Fibroblast of lung (primary cell): ENCODE data around the gene DNAJC7. TPM values are rescaled to one million over a fixed set of nuclear protein-coding genes. Genes with fewer than 3 reads are reported as not detected.
A peak's percentile ranks its signal among the peaks of the same experiment; 100 is the strongest.

Experiments used
- DNase-seq, 2 donors: peaks; one replicate each; pipeline versions ENCODE4 v3.0.0 to v3.0.0-alpha.2; 2010; ENCODE audit warnings: low read depth in 2 of 2
- H2AFZ ChIP-seq: 2 replicates; pipeline ENCODE4 v1.5.1; 2012; ENCODE audit warnings: low read length, control low read depth, inconsistent platforms
- H3K27ac ChIP-seq: 2 replicates; pipeline ENCODE4 v1.5.1; 2011; ENCODE audit warnings: low read length, control low read depth; ENCODE audit not compliant: insufficient read depth
- H3K27me3 ChIP-seq: 2 replicates; pipeline ENCODE4 v1.5.1; 2011; ENCODE audit warnings: mild to moderate bottlenecking, low read length; ENCODE audit not compliant: control insufficient read depth, insufficient read depth
- H3K36me3 ChIP-seq: 2 replicates; pipeline ENCODE4 v1.5.1; 2011; ENCODE audit warnings: low read length; ENCODE audit not compliant: control insufficient read depth, insufficient read depth
- H3K4me1 ChIP-seq: 2 replicates; pipeline ENCODE4 v1.5.1; 2011; ENCODE audit warnings: low read length; ENCODE audit not compliant: control insufficient read depth, insufficient read depth; ENCODE audit errors: extremely low read depth
- H3K4me2 ChIP-seq: 2 replicates; pipeline ENCODE4 v1.5.1; 2011; ENCODE audit warnings: low read length, control low read depth; ENCODE audit not compliant: insufficient read depth; ENCODE audit errors: extremely low read depth
- H3K4me3 ChIP-seq, 4 experiments: fragments of 200-600 bp in 1 of 4; sonication (generic) in 1 of 4; replicated peaks in 1 of 4; 2 replicates each; pipeline ENCODE4 v1.5.1; 2011 to 2016; ENCODE audit warnings: low read length in 4 of 4, low read depth in 3 of 4, mild to moderate bottlenecking in 3 of 4, control low read depth in 2 of 4, inconsistent platforms in 1 of 4, mixed read lengths in 1 of 4; ENCODE audit not compliant: insufficient read depth in 1 of 4; ENCODE audit errors: control extremely low read depth in 1 of 4
- H3K79me2 ChIP-seq: 2 replicates; pipeline ENCODE4 v1.5.1; 2012; ENCODE audit warnings: mild to moderate bottlenecking, low read length, inconsistent platforms; ENCODE audit not compliant: control insufficient read depth, insufficient read depth
- H3K9ac ChIP-seq: 2 replicates; pipeline ENCODE4 v1.5.1; 2011; ENCODE audit warnings: mild to moderate bottlenecking, low read length, control low read depth; ENCODE audit not compliant: insufficient read depth
- H3K9me3 ChIP-seq: 2 replicates; pipeline ENCODE4 v1.5.1; 2012; ENCODE audit warnings: low read depth, low read length; ENCODE audit not compliant: control insufficient read depth, insufficient read depth
- H4K20me1 ChIP-seq: 2 replicates; pipeline ENCODE4 v1.5.1; 2011; ENCODE audit warnings: low read length; ENCODE audit not compliant: control insufficient read depth, insufficient read depth; ENCODE audit errors: extremely low read depth
- CTCF ChIP-seq, 2 donors: IDR thresholded peaks in 1 of 2; conservative IDR thresholded peaks in 1 of 2; 1 replicate in 1 of 2; 2 replicates in 1 of 2; pipeline ENCODE4 v1.5.1; 2011 to 2012; ENCODE audit warnings: low read length in 2 of 2, control low read depth in 1 of 2, inconsistent platforms in 1 of 2, low read depth in 1 of 2, mild to moderate bottlenecking in 1 of 2
- EZH2 ChIP-seq: IDR thresholded peaks from 2 replicates; pipeline ENCODE4 v1.5.1; 2012; ENCODE audit warnings: low read length, control low read depth, mild to moderate bottlenecking; ENCODE audit errors: missing control alignments
- polyA plus RNA-seq, 2 donors: library from polyadenylated mRNA; depleted of rRNA in 1 of 2; stranded (reverse) in 1 of 2; unstranded in 1 of 2; fragments of >200 nt; gene quantifications; 2 replicates each; pipeline ENCODE4 v1.2.1, GENCODE V29; 2011 to 2012; ENCODE audit warnings: missing spikeins in 1 of 2
- total RNA-seq: library from RNA; depleted of rRNA; stranded (reverse); fragments of >200 nt; gene quantifications from 2 replicates; pipeline ENCODE4 v1.2.1, GENCODE V29; 2014

Gene DNAJC7
- total and polyA plus RNA-seq, 2 donors (not counting 1 experiment from before 2014, with no cell fraction given): 53.5 to 78.8 TPM

- Histone ChIP-seq H3K27me3 (no peaks in the 10 kb centered on the region), H3K79me2 (no peaks in the 10 kb centered on the region), H3K4me1 (no peaks in the 10 kb centered on the region), H4K20me1 (no peaks in the 10 kb centered on the region), H3K9ac (no peak overlapping the region), H2AFZ (no peak overlapping the region), H3K4me2 (no peak overlapping the region), H3K4me3 (no peak overlapping the region), H3K27ac (no peak overlapping the region), H3K36me3 (no peaks in the 10 kb centered on the region), H3K9me3 (no peaks in the 10 kb centered on the region)
- TF ChIP-seq CTCF (conservative IDR thresholded peaks at IDR 0.05 in 1 of 2, IDR thresholded peaks at IDR 0.05 in 1 of 2; ENCODE audit: low read depth in 1 of 2, low read length in 2 of 2) (no peak), EZH2 (no peak)
- no peak for DNase-seq
Observed at GRCh38 chr17:41957869-41958439, 59.3 kb downstream of the DNAJC7 start.

GRCh38 chr17:41957031-41957868 lies 60.0 kb downstream of the DNAJC7 start:
- Histone ChIP-seq H3K4me3 (no peak overlapping the region), H3K4me2 (no peak overlapping the region), H3K36me3 (no peaks in the 10 kb centered on the region), H2AFZ (no peak overlapping the region), H3K9ac (no peak overlapping the region), H3K27ac (no peak overlapping the region), H3K79me2 (no peaks in the 10 kb centered on the region), H3K9me3 (no peaks in the 10 kb centered on the region), H3K4me1 (no peaks in the 10 kb centered on the region), H3K27me3 (no peaks in the 10 kb centered on the region), H4K20me1 (no peaks in the 10 kb centered on the region)
- TF ChIP-seq EZH2 (no peak), CTCF (conservative IDR thresholded peaks at IDR 0.05 in 1 of 2, IDR thresholded peaks at IDR 0.05 in 1 of 2; ENCODE audit: low read depth in 1 of 2, low read length in 2 of 2) (no peak)
- no peak for DNase-seq

- H3K36me3 ChIP-seq: no peaks in the 10 kb centered on the region
- H3K4me2 ChIP-seq: no peak overlapping the region
- no peaks in the 10 kb centered on the region for H3K9me3 ChIP-seq
- peak in 1 of 2 donors; percentile 27 for DNase-seq
- H3K4me1 ChIP-seq: no peaks in the 10 kb centered on the region
- TF ChIP-seq EZH2 (no peak), CTCF (conservative IDR thresholded peaks at IDR 0.05 in 1 of 2, IDR thresholded peaks at IDR 0.05 in 1 of 2; ENCODE audit: low read depth in 1 of 2, low read length in 2 of 2) (no peak)
- no peaks in the 10 kb centered on the region for H3K79me2 ChIP-seq
- no peaks in the 10 kb centered on the region for H3K27me3 ChIP-seq
- no peak overlapping the region for H2AFZ ChIP-seq
- no peak overlapping the region for H3K9ac ChIP-seq
- H4K20me1 ChIP-seq: no peaks in the 10 kb centered on the region
- H3K4me3 ChIP-seq: no peak overlapping the region
- no peak overlapping the region for H3K27ac ChIP-seq
Observed at GRCh38 chr17:41956522-41956921, 60.7 kb downstream of the DNAJC7 start.
